Urinary bladder (tissue), 4 donors: Measurements from ENCODE around the gene MAP3K21. TPM values are rescaled to one million over a fixed set of nuclear protein-coding genes. Genes with fewer than 3 reads are reported as not detected.

Source experiments
- DNase-seq: peaks from one replicate; pipeline ENCODE4 v3.0.0-alpha.2; 2015; ENCODE audit errors: extremely low spot score
- H3K27ac ChIP-seq: one replicate; pipeline ENCODE4 v1.5.1; 2013; ENCODE audit warnings: low read depth, mild to moderate bottlenecking, moderate library complexity
- H3K36me3 ChIP-seq: one replicate; pipeline ENCODE4 v1.6.1; 2013; ENCODE audit warnings: mild to moderate bottlenecking, moderate library complexity; ENCODE audit not compliant: insufficient read depth
- H3K4me1 ChIP-seq: one replicate; pipeline ENCODE4 v1.6.1; 2013; ENCODE audit warnings: mild to moderate bottlenecking, moderate library complexity; ENCODE audit not compliant: insufficient read depth
- H3K4me3 ChIP-seq: one replicate; pipeline ENCODE4 v1.5.1; 2013; ENCODE audit warnings: low read depth, low read length
- WGBS: extraction: QIAGEN DNeasy Blood & Tissue Kit; methylation state at CpG from one replicate; pipeline ENCODE4 v1.1.7; 2013; 5-methylcytosine and 5-hydroxymethylcytosine counted together
- polyA plus RNA-seq: library from polyadenylated mRNA; stranded (reverse); fragments of 200-250 nt; gene quantifications from one replicate; pipeline ENCODE4 v1.2.3, GENCODE V29; 2013
- total RNA-seq: library from RNA; depleted of rRNA; stranded (reverse); fragments of >200 nt; gene quantifications from one replicate; pipeline ENCODE4 v1.2.3, GENCODE V29; 2014
- donor health status: healthy with polysubstance abuse.
- donor health status: healthy.

Gene MAP3K21
- total and polyA plus RNA-seq, 2 donors, result 0.44 to 2.6 TPM

DNA sequence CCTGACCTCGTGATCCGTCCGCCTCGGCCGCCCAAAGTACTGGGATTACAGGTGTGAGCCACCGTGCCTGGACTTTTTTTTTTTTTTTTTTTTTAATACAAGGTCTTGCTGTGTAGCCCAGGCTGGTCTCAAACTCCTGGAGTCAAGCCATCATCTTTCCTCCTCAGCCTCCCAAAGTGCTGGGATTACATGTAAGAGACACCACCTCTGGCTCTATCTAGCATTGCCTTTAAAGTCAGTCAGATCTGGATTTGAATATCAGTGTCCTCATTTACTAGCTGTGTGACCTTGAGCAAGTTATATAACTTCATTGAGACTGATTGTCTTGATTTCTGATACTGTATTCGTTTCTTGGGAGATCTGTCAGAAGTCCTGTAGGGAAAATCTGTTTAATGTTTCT, 6.6 kb downstream of the MAP3K21 start:
- DNase-seq, result no peak

DNA sequence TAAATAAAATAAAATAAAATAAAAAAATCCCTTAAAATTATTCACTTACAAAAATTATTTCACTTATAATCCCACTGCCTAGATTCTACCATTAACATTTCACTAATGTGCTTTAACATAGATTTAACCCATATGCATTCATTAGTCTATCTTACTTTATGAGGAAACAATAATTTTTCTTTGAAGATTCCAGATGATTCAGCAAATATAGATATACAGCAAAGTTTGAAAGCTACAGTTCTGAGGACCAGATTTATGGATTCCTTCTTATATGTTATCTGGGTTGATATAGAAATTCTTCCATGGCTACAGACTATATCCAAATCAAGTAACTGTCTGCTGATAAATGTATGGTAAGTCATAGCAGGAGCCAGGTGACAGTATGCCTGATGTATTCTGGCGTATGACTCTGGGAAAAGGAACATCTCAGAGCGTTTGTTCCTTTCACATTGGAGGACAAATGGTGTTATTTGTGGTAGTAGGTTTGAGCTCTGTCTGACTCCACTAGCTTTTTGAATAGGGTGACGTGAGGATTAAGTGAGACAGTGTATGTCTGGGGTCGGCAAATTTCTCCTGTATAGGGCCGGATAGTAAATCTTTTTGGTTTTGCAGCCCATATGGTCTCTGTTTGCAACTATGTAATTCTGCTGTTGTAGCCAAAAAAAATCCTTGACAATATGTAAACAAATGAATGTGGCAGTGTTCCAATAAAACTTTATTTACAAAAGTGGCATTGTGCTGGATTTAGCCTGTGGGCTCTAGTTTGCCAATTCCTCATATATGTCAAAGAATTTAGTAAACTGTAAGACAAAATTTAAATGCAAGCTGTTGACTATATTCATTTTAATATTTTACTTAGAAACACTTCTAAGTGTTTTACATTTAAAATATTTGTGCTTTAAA, 9.3 kb downstream of the MAP3K21 start:
- H3K27ac ChIP-seq, result no peak overlapping the region
- H3K4me3 ChIP-seq, result no peak overlapping the region
- DNase-seq, result no peak
- 65% methylated on average over 5 of the region's 5 CpGs for WGBS
- H3K4me1 ChIP-seq, result no peaks in the 10 kb centered on the region
- H3K36me3 ChIP-seq, result no peaks in the 10 kb centered on the region

More for the DNA sequence above, 6.6 kb downstream of the MAP3K21 start:
- H3K36me3 ChIP-seq, result no peaks in the 10 kb centered on the region
- H3K4me1 ChIP-seq, result no peaks in the 10 kb centered on the region
- WGBS, result 89% methylated on average over 7 of the region's 7 CpGs
- no peak overlapping the region for H3K4me3 ChIP-seq
- H3K27ac ChIP-seq, result no peak overlapping the region

DNA sequence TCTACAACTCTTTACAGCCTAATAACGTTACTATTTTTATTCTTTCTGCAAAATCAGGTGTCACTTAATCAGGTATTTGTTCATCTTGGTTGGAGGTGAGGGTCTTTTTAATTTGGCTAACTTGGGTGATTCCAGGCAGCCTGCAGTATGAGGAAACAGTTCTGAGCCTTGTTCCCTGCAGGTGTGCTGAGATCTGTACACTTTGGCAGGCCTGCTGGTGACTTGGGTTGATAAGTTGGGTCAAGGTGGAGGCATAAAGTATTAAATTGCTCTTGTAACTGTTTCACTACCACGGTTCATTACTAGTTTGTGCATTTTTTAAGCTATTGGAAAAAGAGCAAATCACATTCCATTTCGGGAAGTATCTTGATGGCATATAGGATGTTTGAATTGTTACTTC, 10.0 kb downstream of the MAP3K21 start:
- WGBS, result 86% methylated on average over 3 of the region's 3 CpGs
- H3K27ac ChIP-seq, result no peak overlapping the region
- no peaks in the 10 kb centered on the region for H3K36me3 ChIP-seq
- no peak for DNase-seq
- no peak overlapping the region for H3K4me3 ChIP-seq
- no peaks in the 10 kb centered on the region for H3K4me1 ChIP-seq

DNA sequence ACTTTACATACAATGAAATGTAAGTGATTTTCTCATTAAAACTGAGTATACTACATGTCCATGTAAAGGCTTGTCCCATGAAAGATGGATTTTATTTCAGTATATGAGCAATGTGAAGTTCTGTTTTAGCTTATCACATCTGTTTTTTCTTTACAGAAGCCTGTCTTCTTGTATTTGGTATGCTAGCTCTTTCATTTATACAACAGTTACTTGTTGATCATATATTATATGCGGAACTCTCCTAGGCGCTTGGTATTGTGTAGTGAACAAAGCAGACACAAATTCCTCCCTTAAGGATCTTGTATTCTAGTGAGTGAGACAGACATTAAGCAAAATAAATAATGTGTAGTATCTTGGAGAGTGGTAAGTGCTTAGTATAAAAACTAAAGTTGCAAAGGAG, 10.6 kb downstream of the MAP3K21 start:
- no peak overlapping the region for H3K4me3 ChIP-seq
- no peak for DNase-seq
- H3K36me3 ChIP-seq, result no peaks in the 10 kb centered on the region
- no peaks in the 10 kb centered on the region for H3K4me1 ChIP-seq
- no peak overlapping the region for H3K27ac ChIP-seq
- 92% methylated on average over 2 of the region's 2 CpGs for WGBS

DNA sequence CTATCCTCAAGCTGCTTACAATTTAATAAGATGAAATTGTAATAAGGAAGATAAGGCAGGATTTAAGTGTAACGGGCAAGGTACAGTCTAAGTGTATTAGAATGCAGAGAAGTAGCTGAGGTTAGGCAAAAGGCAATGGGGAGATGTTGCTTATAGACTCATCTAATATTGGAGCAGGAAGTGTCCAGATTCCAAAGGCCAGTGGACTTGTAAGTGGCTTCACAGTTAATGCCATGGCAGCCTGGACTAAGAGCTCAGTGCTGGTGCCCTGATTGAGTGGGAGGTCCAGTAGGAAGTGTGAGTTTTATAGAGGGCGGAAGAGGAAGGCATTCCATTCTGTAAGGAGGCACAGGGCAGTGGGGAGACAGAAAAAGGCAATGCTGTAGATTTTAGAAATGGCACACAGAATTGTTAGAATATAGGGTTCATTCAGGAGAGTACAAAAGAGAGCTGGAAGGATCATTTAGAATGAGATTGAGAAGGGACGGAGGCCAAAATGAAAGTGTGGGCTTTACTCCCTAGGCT, 12.6 kb downstream of the MAP3K21 start:
- Histone ChIP-seq H3K4me3 (no peak overlapping the region), H3K36me3 (no peaks in the 10 kb centered on the region), H3K4me1 (no peaks in the 10 kb centered on the region), H3K27ac (no peak overlapping the region)
- DNase-seq, result no peak
- 89% methylated on average over 3 of the region's 3 CpGs for WGBS

DNA sequence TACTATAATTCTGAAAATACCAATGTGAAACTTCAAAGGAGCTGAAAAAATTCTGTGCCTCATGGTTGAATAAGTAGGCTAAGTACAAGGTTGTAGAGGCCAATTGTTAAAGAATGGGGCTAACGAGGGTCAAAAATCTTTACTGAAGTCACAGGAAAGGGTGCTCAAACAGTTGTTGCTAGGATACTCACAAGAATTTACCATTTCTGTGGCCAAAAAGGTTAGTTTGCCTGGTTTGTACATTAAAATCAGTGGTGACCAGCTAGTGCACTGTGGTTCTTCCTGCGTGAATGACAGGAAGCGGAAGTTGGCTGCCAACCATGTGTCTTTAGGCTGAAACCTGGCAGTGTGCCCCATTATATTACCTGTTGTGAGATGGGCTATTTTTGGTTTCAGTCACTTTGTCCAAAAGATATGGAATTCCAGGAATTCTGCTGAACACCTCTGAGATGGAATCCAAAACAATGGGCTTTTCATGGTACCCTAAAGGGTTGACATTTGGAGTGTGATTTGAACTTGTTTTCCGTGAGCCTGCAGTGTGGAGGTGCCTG, 13.5 kb downstream of the MAP3K21 start:
- no peak for DNase-seq
- no peaks in the 10 kb centered on the region for H3K4me1 ChIP-seq
- H3K27ac ChIP-seq, result no peak overlapping the region
- H3K36me3 ChIP-seq, result no peaks in the 10 kb centered on the region
- 81% methylated on average over 4 of the region's 4 CpGs for WGBS
- no peak overlapping the region for H3K4me3 ChIP-seq

DNA sequence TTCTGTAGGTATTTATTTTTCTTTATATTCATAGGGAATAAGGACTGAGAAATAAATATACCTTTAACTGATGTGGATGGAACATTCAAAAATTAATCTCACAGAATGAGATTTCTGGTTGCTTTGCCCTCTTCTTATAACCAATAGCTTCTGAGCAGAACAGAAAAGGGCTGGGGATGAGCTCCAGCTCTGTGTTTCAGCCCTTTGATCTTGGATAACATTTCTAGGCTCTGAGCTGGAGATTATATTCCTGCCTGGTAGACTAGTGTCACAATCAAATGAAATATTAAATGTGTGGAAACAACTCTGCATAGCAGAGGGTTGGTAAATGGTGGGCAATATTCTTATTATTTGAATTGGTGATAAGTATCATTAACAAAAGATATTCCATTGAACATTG, 14.6 kb downstream of the MAP3K21 start:
- Histone ChIP-seq H3K36me3 (no peaks in the 10 kb centered on the region), H3K4me1 (no peaks in the 10 kb centered on the region), H3K27ac (no peak overlapping the region), H3K4me3 (no peak overlapping the region)
- no peak for DNase-seq

DNA sequence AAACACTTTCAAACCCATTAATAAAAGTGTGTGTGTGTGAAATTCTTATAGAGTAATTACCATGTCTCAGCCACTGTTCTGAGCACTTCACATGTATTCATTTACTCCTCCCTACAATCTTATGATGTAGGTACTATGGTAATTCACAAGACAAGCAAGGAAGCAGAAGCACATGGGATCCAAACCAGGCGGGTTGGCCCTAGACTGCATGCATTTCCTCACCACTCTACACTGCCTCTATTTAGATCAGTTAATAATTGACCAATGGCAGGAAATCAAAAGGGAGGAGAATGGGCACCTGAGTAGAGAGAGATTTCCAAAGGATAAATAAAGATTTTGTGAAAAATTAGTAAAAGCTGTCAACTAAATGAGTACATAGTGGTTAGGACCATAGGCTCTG, 15.7 kb downstream of the MAP3K21 start:
- Histone ChIP-seq H3K36me3 (no peaks in the 10 kb centered on the region), H3K4me1 (no peaks in the 10 kb centered on the region), H3K27ac (no peak overlapping the region), H3K4me3 (no peak overlapping the region)
- DNase-seq, result no peak
- 80% methylated on average over 1 of the region's 1 CpG for WGBS

DNA sequence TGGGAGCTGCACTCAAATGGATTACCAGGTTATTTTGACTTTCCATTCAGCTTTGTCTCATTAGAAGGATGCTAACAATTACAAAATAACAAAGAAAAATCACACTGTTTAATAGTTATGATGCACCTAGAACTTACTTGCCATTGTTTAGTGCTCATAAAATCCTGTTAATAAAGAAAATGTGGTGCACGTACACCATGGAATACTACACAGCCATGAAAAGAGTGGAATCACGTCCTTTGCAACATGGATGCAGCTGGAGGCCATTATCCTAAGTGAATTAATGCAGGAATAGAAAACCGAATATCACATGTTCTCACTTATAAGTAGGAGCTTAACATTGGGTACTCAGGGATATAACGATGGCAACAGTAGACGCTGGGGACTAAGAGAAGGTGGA, 19.8 kb downstream of the MAP3K21 start:
- Histone ChIP-seq H3K36me3 (no peaks in the 10 kb centered on the region), H3K4me3 (no peak overlapping the region), H3K4me1 (no peaks in the 10 kb centered on the region), H3K27ac (no peak overlapping the region)
- no peak for DNase-seq
- WGBS, result 72% methylated on average over 5 of the region's 5 CpGs

DNA sequence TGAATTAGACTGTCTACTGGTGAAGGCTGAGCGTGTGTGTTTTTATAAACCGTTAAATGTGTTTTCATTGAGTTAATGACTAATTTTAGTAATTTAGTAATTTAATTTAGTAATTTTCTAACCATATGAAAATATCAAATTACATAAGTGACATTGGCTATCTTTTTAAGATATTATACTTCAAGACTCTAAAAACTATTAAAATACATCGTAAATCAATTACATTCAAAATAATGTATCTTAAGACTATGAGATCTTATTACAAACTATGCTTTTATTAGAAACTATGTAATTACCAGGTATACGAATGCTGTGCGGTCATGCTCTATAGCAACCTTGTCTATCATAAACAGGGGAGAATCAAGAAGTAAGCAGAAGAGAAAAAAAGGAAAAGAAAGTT, 21.6 kb downstream of the MAP3K21 start:
- no peak overlapping the region for H3K4me3 ChIP-seq
- 88% methylated on average over 5 of the region's 5 CpGs for WGBS
- DNase-seq, result no peak
- no peaks in the 10 kb centered on the region for H3K36me3 ChIP-seq
- no peaks in the 10 kb centered on the region for H3K4me1 ChIP-seq
- H3K27ac ChIP-seq, result no peak overlapping the region

DNA sequence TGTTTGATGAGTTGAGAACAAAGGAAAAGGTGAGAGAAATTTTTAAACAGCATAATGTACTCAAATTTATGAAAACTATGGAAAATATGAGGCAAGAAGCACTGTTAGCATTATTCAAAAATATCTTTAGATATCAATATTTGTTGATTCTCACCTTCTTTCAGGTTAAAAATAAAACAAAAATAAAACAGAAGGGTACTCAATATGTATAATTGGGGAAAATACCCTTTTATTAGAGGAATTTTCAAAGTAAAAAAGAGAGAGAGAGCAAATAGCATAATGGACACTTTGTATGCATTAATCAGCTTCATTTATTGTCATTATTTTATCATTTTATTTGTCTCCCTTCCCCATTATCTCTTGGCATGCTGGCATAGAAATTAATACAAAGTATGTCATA, 27.5 kb downstream of the MAP3K21 start:
- no peak overlapping the region for H3K4me3 ChIP-seq
- no peak for DNase-seq

DNA sequence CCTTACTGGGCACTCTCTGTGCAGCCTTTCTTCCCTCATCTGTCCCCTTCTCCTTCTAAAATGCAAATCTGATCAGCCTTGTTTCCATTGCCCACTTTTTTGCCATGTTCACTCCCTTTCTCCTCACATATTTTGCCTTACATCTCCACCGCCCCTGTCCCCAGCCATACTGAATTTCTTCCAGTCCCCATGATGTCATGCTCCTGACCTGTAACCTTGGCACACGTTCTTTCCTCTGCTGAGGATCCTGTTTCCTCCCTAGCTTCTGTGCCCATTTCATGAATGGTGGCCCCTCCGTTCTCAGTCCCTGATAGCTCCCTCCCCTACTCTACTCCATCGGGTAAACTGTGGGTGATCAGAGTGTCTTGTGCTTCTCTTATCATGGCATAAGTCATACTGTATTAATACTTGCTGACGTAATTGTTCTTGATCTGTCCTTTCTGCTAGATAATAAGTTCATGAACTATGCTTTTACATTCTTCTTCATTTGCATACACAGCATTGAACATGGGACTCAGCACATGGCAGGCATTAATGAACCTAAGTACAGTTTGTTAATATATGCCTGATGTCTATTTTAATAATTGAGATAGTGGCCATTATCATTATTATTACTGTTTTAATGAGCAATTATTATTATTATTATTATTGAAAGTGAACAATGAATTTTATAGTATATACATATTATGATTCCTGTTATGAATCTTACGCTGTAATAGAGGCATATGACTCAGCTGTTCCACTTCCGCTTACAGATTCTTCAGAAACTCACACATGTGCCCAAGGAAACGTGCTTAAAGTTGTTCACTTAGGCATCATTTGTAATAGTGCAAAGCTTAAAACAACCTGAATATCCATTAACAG, 28.5 kb downstream of the MAP3K21 start:
- no peak overlapping the region for H3K27ac ChIP-seq
- no peak for DNase-seq
- 67% methylated on average over 8 of the region's 8 CpGs for WGBS
- H3K36me3 ChIP-seq, result no peaks in the 10 kb centered on the region
- no peaks in the 10 kb centered on the region for H3K4me1 ChIP-seq
- H3K4me3 ChIP-seq, result no peak overlapping the region

More for the DNA sequence above, 27.5 kb downstream of the MAP3K21 start:
- H3K27ac ChIP-seq, result no peak overlapping the region
- H3K4me1 ChIP-seq, result no peaks in the 10 kb centered on the region
- H3K36me3 ChIP-seq, result no peaks in the 10 kb centered on the region

DNA sequence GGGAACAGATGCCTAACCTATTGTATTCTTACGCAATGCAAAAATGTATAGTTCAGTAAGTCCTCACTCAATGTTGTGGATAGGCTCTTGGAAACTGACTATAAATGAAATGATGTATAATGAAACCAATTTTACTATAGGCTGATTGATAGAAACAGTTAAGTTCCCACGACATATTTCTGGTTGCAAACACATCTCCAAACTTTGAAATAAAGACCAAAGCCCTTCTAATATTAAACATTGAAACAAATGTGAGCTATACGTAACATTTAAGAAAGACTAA, 29.1 kb downstream of the MAP3K21 start:
- no peak overlapping the region for H3K27ac ChIP-seq
- WGBS, result 96% methylated on average over 3 of the region's 3 CpGs
- no peaks in the 10 kb centered on the region for H3K36me3 ChIP-seq
- no peak for DNase-seq
- no peak overlapping the region for H3K4me3 ChIP-seq
- H3K4me1 ChIP-seq, result no peaks in the 10 kb centered on the region
